NCI-H1417 treated with DMSO at 0.1 percent for 48 hours (cell line): ENCODE results near the gene TTC23.
"Not testable (repeated sequence)": the region's sequence is repeated elsewhere in the genome, so short reads cannot be mapped to it uniquely, and the experiment has no call there.

Experiments
- DNase-seq: peaks from one replicate; lab custom pipeline; 2025; lab: John Stamatoyannopoulos, UW

Gene TTC23

GRCh38 chr15:99120050-99120777 is 129.2 kb downstream of the TTC23 start:
- no peak for DNase-seq

- DNase-seq = no peak
These were observed 130.4 kb downstream of the TTC23 start for GRCh38 chr15:99118801-99119546.

GRCh38 chr15:99118258-99118632 is 131.1 kb downstream of the TTC23 start:
- no peak for DNase-seq

- DNase-seq = no peak
These were observed 131.7 kb downstream of the TTC23 start for GRCh38 chr15:99117563-99118257.

GRCh38 chr15:99117111-99117510 is 132.3 kb downstream of the TTC23 start:
- DNase-seq = no peak

GRCh38 chr15:99115300-99116215 is 133.8 kb downstream of the TTC23 start:
- DNase-seq = no peak

GRCh38 chr15:99114511-99115299 is 134.7 kb downstream of the TTC23 start:
- no peak for DNase-seq

GRCh38 chr15:99113547-99114271 is 135.7 kb downstream of the TTC23 start:
- no peak for DNase-seq

- not testable (repeated sequence) for DNase-seq
These were observed 137.7 kb downstream of the TTC23 start for GRCh38 chr15:99111641-99112040.

- DNase-seq = no peak
These were observed 138.6 kb downstream of the TTC23 start for GRCh38 chr15:99110581-99111320.

GRCh38 chr15:99110093-99110492 is 139.3 kb downstream of the TTC23 start:
- no peak for DNase-seq

- no peak for DNase-seq
These were observed 139.8 kb downstream of the TTC23 start for GRCh38 chr15:99109555-99110021.

- no peak for DNase-seq
These were observed 140.4 kb downstream of the TTC23 start for GRCh38 chr15:99108993-99109392.

- DNase-seq = no peak
These were observed 142.8 kb downstream of the TTC23 start for GRCh38 chr15:99106417-99107220.

GRCh38 chr15:99105514-99106341 is 143.7 kb downstream of the TTC23 start:
- peak; percentile 67 for DNase-seq

GRCh38 chr15:99104788-99105513 is 144.4 kb downstream of the TTC23 start, which contains the start of gene SYNM:
TSS of gene SYNM (plus strand) at chr15:99105080. CDS start at chr15:99105200, 120 bp downstream.
- peak; percentile 73 for DNase-seq

GRCh38 chr15:99103279-99103678 is 146.1 kb downstream of the TTC23 start:
- no peak for DNase-seq
